Measurements from ENCODE around the gene AIMP1. TPM values are rescaled to one million over a fixed set of nuclear protein-coding genes. Genes with fewer than 3 reads are reported as not detected.

The AIMP1 gene
- total RNA-seq, 1 experiment from 2014 or later: 143 TPM

DNA sequence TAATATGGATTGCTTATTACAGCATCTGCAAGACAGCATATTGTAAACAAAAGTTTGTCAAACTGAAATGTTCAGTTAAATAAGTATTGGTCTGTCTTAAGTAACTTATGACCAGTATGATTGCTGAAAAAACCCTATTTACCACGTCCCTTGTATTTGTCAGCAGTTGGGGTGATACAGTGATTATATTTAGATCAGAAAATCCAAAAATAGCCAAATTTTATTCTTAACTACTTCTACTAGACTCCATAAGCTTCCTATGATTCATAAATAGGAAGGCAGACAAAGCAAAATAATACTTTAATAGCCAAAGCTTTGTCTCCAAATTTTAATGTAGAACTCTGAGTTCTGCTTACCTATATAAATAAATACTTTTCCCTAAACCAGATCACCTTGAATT lies 45.6 kb upstream of the AIMP1 start:
- intact Hi-C loops (cut with micrococcal nuclease; ENCODE audit: unreplicated experiment): no loop called here
- DNase-seq: no peak
- no TSS peak for BruUV-seq (replicated peaks)
- Mint-ChIP-seq H3K4me1 (ENCODE audit: low read depth, unreplicated experiment) (peaks cover 9% of the 10 kb centered on the region), H3K27ac (ENCODE audit: unreplicated experiment) (no peak overlapping the region), H3K9me3 (ENCODE audit: unreplicated experiment) (no peaks in the 10 kb centered on the region), H3K27me3 (ENCODE audit: insufficient read depth, unreplicated experiment) (no peaks in the 10 kb centered on the region), H3K4me3 (ENCODE audit: unreplicated experiment) (no peak overlapping the region), H3K36me3 (ENCODE audit: insufficient read depth, unreplicated experiment) (peaks cover 28% of the 10 kb centered on the region)
- H3K4me1 ChIP-seq: peaks cover 30% of the 10 kb centered on the region
- no peak overlapping the region for H3K4me3 ChIP-seq (ENCODE audit: low read depth, low read length)
- H3K9me3 ChIP-seq: no peaks in the 10 kb centered on the region
- ChIA-PET POLR2A (no interaction called here), CTCF (no interaction called here)
- TF ChIP-seq, protein P1, sequence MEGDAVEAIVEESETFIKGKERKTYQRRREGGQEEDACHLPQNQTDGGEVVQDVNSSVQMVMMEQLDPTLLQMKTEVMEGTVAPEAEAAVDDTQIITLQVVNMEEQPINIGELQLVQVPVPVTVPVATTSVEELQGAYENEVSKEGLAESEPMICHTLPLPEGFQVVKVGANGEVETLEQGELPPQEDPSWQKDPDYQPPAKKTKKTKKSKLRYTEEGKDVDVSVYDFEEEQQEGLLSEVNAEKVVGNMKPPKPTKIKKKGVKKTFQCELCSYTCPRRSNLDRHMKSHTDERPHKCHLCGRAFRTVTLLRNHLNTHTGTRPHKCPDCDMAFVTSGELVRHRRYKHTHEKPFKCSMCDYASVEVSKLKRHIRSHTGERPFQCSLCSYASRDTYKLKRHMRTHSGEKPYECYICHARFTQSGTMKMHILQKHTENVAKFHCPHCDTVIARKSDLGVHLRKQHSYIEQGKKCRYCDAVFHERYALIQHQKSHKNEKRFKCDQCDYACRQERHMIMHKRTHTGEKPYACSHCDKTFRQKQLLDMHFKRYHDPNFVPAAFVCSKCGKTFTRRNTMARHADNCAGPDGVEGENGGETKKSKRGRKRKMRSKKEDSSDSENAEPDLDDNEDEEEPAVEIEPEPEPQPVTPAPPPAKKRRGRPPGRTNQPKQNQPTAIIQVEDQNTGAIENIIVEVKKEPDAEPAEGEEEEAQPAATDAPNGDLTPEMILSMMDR (IDR thresholded peaks at IDR 0.05; ENCODE audit: insufficient read depth in 1 of 2, low read depth in 1 of 2, low read length in 1 of 2, severe bottlenecking in 1 of 2, unreplicated experiment in 1 of 2): no peak
- H3K27me3 ChIP-seq (replicated peaks; ENCODE audit: control insufficient read depth, insufficient read depth, low read length): no peaks in the 10 kb centered on the region
- H3K36me3 ChIP-seq (ENCODE audit: control insufficient read depth, insufficient read depth, low read length): no peaks in the 10 kb centered on the region; the same call in 1 of the 2 replicates

DNA sequence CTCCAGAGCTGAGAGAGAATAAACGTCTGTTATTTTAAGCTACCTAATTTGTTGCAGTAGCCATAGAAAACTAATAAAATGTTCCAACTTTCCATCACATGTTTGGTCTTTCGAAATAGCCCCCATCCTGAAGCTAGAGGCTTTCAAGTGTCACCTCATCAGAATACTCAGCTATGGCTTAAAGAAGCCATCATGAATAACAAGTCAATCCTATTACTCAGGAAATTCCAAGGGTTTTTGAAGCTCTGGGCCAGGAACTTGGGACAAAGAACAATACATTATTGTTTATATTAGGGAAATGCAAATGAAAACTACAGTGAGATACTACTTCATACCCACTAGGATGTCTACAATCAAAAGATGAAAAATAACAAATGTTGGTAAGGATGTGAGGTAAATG lies 42.5 kb upstream of the AIMP1 start:
- no TSS peak for BruUV-seq (replicated peaks)
- Mint-ChIP-seq H3K4me3 (ENCODE audit: unreplicated experiment) (no peak overlapping the region), H3K27me3 (ENCODE audit: insufficient read depth, unreplicated experiment) (no peaks in the 10 kb centered on the region), H3K9me3 (ENCODE audit: unreplicated experiment) (no peaks in the 10 kb centered on the region), H3K4me1 (ENCODE audit: low read depth, unreplicated experiment) (no peaks in the 10 kb centered on the region), H3K36me3 (ENCODE audit: insufficient read depth, unreplicated experiment) (peaks cover 21% of the 10 kb centered on the region), H3K27ac (ENCODE audit: unreplicated experiment) (no peak overlapping the region)
- TF ChIP-seq, protein P1 (IDR thresholded peaks at IDR 0.05; ENCODE audit: insufficient read depth in 1 of 2, low read depth in 1 of 2, low read length in 1 of 2, severe bottlenecking in 1 of 2, unreplicated experiment in 1 of 2): no peak
- Histone ChIP-seq H3K27me3 (replicated peaks; ENCODE audit: control insufficient read depth, insufficient read depth, low read length) (no peaks in the 10 kb centered on the region), H3K9me3 (no peaks in the 10 kb centered on the region), H3K4me3 (ENCODE audit: low read depth, low read length) (no peak overlapping the region), H3K4me1 (peaks cover 7% of the 10 kb centered on the region; the same call in 1 of the 2 replicates), H3K36me3 (ENCODE audit: control insufficient read depth, insufficient read depth, low read length) (no peaks in the 10 kb centered on the region; the same call in 1 of the 2 replicates)
- CTCF ChIA-PET: interaction anchor here (0.7 kb wide), 1 partner anchor 14 kb away, joined by 3 read pairs; no protein-coding TSS in a partner anchor
- DNase-seq: no peak
- POLR2A ChIA-PET: no interaction called here
- intact Hi-C loops (cut with micrococcal nuclease; ENCODE audit: unreplicated experiment): no loop called here

DNA sequence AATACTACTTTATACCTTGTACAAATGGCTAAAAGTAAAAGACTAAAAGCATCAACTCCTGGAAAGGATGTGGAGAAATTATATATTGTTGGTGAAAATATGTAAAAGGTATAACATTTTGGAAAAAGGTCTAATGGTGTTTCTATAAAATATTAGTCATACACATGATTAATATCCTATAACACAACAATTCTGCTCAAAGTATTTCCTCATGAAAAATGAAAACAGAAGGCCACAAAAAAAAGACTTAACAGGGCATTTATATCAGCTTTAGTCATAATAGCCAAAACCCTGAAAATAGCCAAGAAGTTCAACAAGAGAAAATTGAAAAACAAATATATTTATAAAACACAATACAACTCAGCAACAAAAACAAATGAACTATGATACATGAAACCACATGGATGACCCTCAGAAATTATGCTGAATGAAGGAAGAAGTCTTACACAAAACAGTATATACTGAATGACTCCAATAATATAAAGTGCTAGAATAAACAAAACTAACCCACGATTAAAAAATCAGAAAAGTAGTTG lies 39.1 kb upstream of the AIMP1 start:
- Histone ChIP-seq H3K27me3 (replicated peaks; ENCODE audit: control insufficient read depth, insufficient read depth, low read length) (no peaks in the 10 kb centered on the region), H3K36me3 (ENCODE audit: control insufficient read depth, insufficient read depth, low read length) (no peaks in the 10 kb centered on the region; the same call in 1 of the 2 replicates), H3K4me3 (ENCODE audit: low read depth, low read length) (no peak overlapping the region), H3K4me1 (peaks cover 4% of the 10 kb centered on the region; the same call in 1 of the 2 replicates), H3K9me3 (no peaks in the 10 kb centered on the region)
- Mint-ChIP-seq H3K4me3 (ENCODE audit: unreplicated experiment) (no peak overlapping the region), H3K27ac (ENCODE audit: unreplicated experiment) (no peak overlapping the region), H3K36me3 (ENCODE audit: insufficient read depth, unreplicated experiment) (peaks cover 35% of the 10 kb centered on the region), H3K9me3 (ENCODE audit: unreplicated experiment) (no peaks in the 10 kb centered on the region), H3K4me1 (ENCODE audit: low read depth, unreplicated experiment) (no peaks in the 10 kb centered on the region), H3K27me3 (ENCODE audit: insufficient read depth, unreplicated experiment) (no peaks in the 10 kb centered on the region)
- no TSS peak for BruUV-seq (replicated peaks)
- ChIA-PET POLR2A (no interaction called here), CTCF (no interaction called here)
- intact Hi-C loops (cut with micrococcal nuclease; ENCODE audit: unreplicated experiment): no loop called here
- DNase-seq: no peak
- TF ChIP-seq, protein P1 (IDR thresholded peaks at IDR 0.05; ENCODE audit: insufficient read depth in 1 of 2, low read depth in 1 of 2, low read length in 1 of 2, severe bottlenecking in 1 of 2, unreplicated experiment in 1 of 2): no peak
